Activated effector memory CD4-positive, alpha-beta T cell treated with Interleukin-2 at 50 U/mL for 16 hours (primary cell): ENCODE results near the gene OR7C2.
"Not testable (repeated sequence)": the region's sequence is repeated elsewhere in the genome, so short reads cannot be mapped to it uniquely, and the experiment has no call there.

Experiments
- DNase-seq: peaks from one replicate; pipeline ENCODE4 v3.0.0-alpha.2; 2020

The OR7C2 gene

DNA sequence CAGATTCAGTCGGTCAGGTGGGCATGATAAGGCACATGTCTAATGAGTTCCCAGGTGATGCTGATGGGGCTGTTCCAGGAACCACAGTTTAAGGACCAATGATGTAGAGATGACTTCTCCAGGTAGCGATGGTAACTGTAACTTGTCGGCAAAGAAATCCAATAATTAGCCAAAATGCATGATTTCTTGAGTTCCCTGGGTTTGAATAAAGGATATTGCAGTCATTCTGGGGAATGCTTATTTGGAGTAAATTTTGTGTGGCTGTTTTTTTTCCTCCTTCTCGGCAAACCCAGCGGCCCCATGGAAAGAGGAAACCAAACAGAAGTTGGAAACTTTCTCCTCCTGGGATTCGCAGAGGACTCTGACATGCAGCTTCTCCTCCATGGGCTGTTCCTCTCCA is at the start of gene OR7C2:
Gene OR7C2, plus strand, starts transcription at position 301 of the 400 bp plus-strand sequence. Its CDS starts 0 bp downstream, at position 301.
- no peak for DNase-seq

DNA sequence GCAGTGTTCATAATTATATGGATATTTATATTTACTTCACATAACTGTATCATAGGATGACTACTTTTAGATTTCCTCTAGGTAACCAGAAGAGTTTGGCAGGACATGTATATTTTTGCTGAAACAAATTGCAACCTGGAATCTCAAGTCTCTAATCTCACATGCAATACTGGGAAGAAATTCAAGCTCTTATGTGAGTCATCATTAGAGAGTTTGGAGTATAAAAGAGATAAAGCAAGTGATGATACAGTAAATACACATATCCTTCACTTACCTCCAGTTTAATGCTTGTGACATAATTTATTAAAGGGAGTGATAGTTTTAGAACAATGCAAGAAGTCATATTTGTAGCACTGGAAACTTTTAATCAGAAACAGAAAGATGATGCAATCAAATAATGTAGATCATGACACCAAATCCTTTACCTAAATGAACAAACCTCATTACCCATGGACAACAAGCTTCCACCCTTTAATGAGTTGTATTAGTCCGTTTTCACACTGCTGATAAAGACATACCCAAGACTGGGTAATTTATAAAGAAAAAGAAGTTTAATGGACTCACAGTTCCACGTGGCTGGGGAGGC is 39.5 kb upstream of the OR7C2 start:
- DNase-seq: no peak

DNA sequence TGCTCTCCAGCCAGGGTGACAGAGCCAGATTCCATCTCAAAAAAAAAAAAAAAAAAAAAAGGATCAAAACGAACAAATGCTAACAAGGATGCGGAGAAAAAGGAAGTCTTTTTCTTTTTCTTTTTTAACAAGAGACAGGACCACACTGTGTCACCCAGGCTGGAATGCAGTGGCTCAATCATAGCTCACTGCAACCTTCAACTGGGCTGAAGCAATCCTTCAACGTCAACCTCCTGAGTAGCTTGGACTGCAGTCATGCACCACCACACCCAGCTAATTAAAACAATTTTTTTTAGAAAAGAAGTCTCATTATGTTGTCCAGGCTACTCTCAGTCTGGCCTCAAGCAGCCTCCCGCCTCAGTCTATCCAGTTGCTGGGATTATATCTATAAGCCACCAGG is 34.6 kb upstream of the OR7C2 start:
- DNase-seq: no peak

DNA sequence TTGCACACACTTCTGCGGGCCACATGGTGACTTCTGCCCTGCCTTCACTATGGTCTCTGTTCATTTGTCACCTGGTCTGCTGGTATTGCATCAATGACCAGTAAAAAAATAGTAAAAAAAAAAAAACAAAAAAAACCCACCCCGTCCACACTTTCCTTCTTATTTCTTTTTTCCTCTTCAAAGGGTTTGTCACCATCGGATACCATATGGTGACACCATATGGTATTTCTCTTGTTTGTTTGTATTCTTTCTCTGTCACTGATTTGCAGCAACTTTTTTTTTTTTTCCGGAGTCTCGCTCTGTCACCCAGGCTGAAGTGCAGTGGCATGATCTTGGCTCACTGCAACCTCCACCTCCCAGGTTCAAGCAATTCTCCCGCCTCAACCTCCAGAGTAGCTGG is 26.2 kb upstream of the OR7C2 start:
- no peak for DNase-seq

DNA sequence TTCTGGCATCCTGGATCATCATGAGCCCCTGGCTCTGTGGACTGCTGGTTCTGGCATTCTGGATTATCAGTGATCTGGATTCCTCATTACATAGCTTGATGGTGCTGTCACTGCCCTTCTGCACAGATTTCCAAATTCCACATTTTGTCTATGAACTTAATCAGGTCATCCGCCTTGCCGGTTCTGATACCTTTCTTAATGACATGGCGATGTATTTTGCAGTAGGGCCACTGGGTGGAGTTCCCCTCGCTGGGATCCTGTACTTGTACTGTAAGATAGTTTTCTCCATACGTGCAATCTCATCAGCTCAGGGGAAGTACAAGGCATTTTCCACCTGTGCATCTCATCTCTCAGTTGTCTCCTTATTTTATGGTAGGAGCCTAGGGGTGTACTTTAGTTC is 24.4 kb upstream of the OR7C2 start:
- no peak for DNase-seq

DNA sequence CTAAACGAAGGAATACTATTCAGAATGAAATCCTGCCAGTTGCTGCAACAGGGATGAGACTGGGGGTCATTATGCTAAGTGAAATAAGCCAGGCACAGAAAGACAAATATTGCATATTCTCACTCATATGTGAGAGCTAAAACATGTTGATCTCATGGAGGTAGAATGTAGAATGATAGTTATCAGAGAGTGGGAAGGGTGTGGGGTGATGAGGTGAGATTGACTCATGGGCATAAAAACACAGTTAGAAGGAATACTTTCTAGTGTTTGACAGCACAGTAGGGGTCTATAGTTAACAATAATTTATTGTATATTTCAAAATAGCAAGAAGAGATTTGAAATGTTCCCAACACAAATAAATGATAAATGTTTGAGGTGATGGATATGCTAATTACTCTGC is 7.8 kb upstream of the OR7C2 start:
- no peak for DNase-seq

DNA sequence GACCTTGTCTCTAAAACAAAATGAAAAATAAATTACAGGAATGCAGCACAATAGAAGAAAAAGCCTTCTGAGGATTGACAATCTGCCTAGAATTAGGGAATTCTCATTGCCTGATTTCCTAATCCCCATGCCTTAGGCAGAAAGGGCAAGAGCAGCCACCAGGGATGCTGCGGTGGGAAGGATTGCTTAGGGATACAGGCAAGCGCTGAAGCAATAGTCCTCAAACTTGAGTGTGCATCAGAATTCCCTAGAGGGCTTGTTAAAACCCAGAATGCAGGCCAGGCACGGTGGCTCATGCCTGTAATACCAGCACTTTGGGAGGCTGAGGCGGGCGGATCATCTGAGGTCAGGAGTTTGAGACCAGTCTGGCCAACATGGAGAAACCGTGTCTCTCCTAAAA is 1.0 kb upstream of the OR7C2 start:
- DNase-seq: no peak

DNA sequence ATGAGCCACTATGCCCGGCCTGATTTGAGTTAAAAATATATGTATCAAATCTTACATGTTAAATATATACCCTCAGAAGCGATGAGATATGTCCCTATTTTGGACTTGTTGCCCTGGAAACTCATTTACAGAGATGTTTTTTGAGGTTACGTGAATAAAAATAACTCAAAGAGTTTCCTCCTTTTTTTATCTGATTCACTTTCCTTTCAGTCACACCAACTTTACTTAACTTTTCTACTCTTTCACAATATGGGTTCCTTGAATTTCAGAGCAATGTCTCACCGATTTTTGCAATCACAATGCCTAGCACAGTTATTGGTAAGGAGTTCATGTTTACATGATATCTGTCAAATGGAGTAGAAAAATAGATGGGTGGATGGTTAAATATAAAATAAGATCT is 2.3 kb downstream of the OR7C2 start:
- no peak for DNase-seq

DNA sequence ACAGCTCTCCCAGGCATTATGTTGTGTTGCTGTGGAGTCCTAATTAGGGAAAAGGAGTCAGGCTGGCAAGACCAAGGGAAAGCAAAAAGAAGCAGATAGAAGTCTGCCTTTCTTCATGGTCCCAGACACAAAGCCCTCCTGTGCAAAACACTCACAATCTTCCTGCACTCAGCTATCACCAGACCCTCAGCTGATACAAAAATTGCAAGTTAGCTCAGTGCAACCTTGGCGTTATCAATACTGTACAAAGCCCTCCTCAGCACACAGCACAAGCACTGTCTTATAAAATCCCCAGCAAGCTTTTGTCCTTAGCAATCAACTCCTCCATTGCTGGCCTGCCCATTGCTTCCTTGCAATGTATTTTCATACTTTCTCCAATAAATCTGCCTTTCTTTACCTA is 3.2 kb downstream of the OR7C2 start:
- no peak for DNase-seq

DNA sequence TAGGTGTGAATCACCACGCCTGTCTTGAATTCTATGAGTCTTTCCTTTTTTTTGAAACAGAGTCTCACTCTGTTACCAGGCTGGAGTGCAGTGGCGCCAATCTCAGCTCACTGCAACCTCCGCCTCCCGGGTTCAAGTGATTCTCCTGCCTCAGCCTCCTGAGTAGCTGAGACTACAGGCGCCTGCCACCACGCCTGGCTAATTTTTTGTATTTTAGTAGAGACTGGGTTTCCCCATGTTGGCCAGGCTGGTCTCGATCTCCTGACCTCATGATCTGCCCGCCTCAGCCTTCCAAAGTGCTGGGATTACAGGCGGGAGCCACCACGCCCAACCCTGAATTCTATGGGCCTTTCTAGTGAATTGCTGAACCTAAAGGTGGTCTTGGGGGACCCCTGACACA is 8.1 kb downstream of the OR7C2 start:
- DNase-seq: not testable (repeated sequence)

DNA sequence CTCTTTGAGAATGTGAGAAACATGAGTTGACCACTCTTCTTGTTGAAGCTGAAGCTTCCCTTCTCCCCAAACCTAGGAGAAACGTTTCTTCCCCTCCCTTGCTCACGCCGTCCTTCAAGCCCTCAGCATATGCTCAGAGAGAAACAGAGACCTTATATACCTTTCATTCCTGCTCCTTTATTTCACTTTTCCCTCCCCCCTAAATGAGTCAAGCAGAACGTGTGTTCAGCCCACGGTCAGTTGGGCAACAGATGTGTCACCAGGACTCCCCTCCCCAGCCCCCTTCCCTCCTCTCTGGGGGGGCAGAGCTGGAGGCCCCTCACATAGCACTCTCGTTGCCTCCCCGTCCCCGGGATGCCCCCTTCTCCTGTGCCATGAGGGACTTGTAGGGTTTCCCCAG is 8.6 kb downstream of the OR7C2 start:
- no peak for DNase-seq

DNA sequence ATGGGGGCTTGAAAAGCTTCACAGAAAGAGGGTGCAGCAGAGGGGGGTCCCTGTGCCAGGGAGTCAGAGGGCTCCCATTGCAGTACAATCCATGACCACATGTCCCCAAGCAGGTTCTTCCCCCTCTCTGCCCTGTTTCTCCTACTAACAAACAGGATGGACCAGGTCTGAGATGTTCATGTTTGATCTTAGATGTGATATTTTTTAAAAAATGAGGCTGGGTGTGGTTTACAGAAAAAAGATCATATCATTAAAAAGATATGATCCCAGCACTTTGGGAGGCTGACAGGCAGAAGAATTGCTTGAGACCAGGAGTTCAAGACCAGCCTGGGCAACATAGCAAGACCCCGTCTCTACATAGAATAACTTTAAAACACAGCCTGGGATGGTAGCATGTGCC is 9.1 kb downstream of the OR7C2 start:
- no peak for DNase-seq

DNA sequence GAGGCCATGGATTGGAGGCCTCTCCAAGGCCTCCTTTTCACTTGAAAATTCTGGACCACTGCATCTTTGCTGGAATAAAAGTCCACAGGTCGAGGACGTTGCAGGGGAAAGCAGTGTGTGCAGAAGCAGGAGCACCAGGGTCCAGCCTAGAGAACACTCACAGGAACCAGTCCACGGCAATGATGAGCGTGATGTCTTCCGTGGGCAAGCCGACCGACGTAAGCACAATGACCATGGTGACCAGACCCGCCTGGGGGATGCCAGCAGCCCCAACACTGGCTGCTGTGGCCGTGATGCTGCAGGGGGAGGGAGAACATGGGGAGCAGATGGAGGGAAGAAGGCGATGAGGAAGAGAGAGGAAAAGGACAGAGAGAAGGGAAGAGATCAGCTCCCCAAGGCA is 11.5 kb downstream of the OR7C2 start:
- DNase-seq: no peak

DNA sequence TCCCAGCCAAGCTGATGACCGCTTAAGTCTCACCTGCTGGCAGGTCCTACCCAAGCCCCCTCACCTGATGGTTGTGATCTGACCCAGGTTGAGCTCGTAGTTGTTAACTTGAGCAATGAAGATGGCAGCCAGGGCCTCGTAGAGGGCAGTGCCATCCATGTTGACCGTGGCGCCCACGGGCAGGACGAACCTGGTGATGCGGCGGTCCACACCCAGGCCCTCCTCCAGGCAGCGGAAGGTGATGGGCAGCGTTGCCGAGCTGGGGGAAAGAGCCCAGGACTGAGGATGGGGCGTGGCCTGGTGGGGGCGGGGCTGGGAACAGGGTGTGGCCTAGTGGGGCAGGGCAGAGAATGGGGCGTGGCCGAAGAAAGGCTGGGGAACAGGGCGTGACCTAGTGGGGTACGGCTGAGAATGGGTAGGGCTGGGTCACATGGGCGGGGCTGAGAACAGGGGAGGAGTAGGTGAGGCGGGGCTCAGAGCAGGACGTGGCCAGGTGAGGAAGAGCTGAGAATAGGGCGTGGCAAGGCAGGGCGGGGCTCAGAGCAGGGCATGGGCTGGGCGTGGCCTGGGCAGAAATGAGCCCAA is 12.9 kb downstream of the OR7C2 start:
- DNase-seq: no peak

DNA sequence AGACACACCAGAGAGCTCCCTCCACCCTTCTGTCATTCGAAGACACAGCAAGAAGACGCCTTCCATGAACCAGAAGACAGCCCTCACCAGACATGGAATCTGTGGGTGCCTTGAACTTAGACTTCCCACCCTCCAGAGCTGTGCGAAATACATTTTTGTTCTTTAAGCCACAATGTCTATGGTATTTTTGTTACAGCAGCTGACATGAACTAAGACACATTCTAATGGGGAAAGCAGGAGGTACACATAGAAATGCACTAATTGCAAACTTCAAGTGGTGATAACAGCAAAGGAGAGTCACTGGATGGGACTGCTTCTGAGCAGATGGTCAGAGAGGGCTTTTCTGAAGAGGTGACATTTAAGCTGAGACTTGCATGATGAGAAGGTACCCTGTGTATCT is 16.2 kb downstream of the OR7C2 start:
- no peak for DNase-seq

DNA sequence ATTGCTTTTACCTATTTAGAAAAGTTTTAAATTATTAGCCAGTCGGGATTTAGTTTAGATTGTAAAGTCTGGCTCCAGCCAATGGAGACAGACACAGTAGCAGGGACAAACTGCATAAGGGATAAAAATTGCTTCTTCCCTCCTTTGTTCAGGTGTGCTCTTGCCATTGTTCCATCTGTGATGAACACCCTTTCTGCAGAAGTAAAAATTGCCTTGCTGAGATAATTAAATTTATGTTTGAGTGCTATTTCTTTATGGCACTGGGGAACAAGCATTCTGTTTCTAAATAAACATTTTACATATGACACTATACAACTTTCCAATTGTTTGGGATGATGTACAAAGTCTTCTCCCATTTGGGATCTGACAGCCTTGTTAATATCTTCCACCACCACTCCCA is 18.0 kb downstream of the OR7C2 start:
- no peak for DNase-seq

DNA sequence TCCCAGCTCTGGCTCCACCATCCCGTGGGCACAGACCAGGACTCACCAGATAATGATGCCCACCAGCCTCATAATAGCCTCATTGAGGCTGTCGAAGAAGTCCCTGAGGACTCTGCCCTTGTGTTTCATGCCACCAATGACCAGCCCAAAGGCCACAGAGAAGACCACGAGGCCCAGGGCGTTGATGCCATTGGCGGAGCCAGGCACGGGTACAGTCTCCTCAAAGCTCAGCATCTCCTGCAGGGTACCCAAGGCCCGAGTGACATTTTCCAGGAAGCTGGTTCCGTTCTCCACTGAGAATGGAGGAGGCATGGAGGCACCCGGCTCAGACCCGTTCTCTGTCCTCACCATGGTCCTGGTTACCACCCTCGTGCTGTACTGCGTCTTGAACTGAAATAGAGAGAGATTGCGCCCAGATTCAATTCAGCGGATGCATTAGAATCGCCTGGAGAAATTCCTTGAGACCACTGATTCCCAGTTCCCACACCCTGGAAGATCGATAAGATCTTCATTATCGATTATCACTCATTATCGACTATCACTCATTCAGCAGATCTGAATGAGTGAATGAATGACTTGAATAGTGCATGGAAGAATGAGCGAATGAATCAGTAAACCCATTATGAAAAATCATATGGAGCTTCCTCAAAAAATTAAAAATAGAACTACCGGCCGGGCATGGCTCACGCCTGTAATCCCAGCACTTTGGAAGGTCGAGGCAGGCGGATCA is 20.8 kb downstream of the OR7C2 start:
- DNase-seq: no peak

DNA sequence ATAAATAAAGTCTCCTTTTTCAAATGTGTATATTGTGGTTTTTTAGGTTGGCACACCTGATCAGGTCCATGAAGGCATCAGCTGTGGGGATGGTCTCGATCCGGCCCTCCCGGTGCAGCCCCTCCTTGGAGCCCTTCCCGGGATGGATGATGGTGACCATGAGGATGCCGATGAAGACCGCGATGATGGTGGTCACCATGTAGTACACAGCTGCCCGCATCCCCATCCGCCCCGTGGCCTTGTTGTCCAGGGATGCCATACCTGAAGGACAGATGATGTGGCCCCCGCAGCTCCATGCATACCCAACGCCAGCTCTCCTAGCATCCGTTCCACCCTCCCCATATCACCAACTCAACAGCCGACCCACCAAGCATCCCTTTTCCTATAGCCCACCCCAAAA is 27.0 kb downstream of the OR7C2 start:
- DNase-seq: no peak

DNA sequence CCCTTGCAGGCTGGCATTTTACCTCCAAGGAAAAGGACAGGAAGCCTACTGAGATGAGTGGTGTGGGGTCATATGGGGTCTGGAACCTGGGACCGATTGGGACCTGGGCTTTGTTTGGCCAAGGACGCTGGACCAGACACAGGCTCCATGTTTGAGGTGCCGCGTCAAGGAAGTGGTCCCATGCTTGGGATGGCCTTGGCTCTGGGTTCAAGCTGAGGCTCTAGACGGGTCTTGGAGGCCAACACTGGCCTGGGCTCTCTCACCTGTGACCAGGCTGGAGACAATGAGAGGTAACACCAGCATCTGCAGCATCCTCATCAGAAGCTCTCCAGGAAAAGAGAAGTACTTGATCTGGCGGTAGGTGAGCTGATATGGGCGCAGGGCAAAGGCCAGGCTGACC is 30.2 kb downstream of the OR7C2 start:
- DNase-seq: no peak

DNA sequence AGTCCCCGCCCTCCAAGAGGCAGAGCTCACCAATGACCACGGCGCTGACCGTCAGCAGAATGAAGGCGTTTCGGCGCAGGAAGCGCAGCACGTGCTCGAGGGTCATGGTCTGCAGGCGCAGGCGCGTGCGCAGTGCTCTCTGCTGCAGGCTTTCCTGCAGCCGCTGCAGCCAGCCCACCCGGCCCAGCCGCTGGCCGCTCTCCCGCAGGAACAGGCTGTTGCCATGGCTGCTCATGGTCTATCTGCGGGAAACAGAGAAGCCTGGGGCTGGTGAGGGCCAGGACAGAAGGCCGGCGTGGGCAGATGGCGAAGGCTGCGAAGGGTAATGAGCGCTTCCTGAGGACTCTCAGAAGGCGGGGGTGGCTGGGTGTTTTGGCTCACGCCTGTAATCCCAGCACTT is 31.4 kb downstream of the OR7C2 start:
- no peak for DNase-seq

DNA sequence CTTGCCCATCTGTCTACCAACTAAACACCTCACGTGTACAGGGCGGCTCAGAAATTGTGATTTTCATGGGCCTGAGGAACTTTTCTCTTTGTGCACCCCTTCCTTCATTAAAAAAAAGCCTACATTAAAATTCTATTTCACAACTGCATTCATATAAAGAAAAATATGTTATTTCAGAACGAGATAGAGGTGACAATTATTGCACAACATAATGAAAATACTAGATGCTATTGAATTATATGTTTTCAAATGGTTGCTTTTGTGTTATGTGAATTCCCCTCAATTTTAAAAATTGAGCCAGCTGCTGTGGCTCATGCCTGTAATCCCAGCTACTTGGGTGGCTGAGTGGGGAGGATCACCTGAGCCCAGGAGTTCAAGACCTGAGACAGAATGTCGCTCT is 33.2 kb downstream of the OR7C2 start:
- no peak for DNase-seq

DNA sequence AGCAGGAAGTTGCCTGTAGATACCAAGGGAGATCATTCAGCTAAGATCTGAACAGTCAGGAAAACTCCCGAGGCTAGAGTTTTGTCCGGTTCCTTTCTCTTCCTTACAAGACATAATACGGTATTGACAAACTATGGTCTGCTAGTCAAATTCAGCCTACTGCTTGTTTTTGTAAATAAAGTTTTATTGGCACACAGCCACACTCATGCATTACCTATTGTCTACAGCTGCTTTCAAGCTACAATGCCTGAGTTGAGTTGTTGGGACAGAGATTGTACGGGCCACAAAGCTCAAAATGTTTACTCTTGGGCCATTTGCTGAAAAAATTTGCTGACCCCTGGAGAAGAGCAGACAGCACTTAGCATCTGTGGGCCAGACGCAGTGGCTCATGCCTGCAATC is 35.8 kb downstream of the OR7C2 start:
- no peak for DNase-seq

DNA sequence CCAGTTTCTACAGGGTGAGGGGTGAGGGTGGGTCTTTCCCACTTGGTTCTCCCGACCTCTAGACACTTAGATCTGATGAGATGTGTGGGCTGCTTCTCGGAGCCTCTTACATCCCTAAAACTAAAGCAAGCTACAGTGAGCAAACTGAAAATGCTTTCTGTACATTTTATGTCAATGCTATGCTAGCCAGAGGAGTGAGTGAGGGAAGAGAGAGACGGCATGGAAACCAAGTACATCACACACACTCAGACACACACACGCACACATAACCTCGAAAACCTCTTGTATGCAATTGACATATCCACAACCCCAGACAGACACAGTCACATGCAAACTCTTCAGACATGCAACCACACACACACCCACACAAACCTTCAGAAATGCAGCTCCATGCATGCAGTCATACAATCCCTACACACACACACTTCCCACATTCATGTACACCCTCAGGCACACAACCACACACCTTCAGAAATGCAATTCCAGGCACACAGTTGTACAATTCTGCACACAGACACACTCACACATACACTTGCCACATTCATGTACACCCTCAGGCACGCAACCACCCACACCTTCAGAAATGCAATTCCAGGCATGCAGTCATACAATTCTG is 37.0 kb downstream of the OR7C2 start:
- DNase-seq: no peak
